ENCODE measurements around the gene USP17L30.
"Not testable (repeated sequence)": the region's sequence is repeated elsewhere in the genome, so short reads cannot be mapped to it uniquely, and the experiment has no call there.

The USP17L30 gene

GRCh38 chr4:9362829-9363228 lies at the start of gene USP17L30:
TSS of gene USP17L30 (plus strand) at chr4:9363129. CDS start at chr4:9363129, 0 bp downstream.
- not testable (repeated sequence) for DNase-seq

- DNase-seq: not testable (repeated sequence)
Measured at GRCh38 chr4:9324191-9324590, 38.7 kb upstream of the USP17L30 start.

DNA sequence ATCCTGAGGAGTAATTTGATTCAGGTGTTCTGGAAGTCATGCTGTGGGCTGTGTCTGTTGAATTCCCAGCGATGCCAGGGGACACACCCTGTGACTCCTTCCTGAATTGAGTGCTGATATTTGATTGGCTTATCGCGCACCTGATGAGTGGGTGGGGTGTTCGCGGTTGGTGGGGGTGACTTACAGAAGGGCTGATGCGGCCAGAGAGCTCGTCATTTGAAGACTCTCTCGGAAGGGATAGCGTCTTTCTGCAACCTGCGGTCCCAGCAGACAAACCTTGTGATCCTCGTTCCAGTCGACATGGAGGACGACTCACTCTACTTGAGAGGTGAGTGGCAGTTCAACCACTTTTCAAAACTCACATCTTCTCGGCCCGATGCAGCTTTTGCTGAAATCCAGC lies 38.1 kb upstream of the USP17L30 start, which contains the start of gene USP17L24:
TSS of gene USP17L24 (plus strand) at position 301 of the 400 bp plus-strand sequence. CDS start at position 301, 0 bp downstream.
- not testable (repeated sequence) for DNase-seq

DNA sequence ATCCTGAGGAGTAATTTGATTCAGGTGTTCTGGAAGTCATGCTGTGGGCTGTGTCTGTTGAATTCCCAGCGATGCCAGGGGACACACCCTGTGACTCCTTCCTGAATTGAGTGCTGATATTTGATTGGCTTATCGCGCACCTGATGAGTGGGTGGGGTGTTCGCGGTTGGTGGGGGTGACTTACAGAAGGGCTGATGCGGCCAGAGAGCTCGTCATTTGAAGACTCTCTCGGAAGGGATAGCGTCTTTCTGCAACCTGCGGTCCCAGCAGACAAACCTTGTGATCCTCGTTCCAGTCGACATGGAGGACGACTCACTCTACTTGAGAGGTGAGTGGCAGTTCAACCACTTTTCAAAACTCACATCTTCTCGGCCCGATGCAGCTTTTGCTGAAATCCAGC lies 33.3 kb upstream of the USP17L30 start, which contains the start of gene USP17L25:
TSS of gene USP17L25 (plus strand) at position 301 of the 400 bp plus-strand sequence. CDS start at position 301, 0 bp downstream.
- not testable (repeated sequence) for DNase-seq

DNA sequence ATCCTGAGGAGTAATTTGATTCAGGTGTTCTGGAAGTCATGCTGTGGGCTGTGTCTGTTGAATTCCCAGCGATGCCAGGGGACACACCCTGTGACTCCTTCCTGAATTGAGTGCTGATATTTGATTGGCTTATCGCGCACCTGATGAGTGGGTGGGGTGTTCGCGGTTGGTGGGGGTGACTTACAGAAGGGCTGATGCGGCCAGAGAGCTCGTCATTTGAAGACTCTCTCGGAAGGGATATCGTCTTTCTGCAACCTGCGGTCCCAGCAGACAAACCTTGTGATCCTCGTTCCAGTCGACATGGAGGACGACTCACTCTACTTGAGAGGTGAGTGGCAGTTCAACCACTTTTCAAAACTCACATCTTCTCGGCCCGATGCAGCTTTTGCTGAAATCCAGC lies 28.6 kb upstream of the USP17L30 start, which contains the start of gene USP17L26:
TSS of gene USP17L26 (plus strand) at position 301 of the 400 bp plus-strand sequence. CDS start at position 301, 0 bp downstream.
- not testable (repeated sequence) for DNase-seq

GRCh38 chr4:9339103-9339502 lies 23.8 kb upstream of the USP17L30 start, which contains the start of gene USP17L5:
TSS of gene USP17L5 (plus strand) at chr4:9339403. CDS start at chr4:9339403, 0 bp downstream.
- DNase-seq: not testable (repeated sequence)

DNA sequence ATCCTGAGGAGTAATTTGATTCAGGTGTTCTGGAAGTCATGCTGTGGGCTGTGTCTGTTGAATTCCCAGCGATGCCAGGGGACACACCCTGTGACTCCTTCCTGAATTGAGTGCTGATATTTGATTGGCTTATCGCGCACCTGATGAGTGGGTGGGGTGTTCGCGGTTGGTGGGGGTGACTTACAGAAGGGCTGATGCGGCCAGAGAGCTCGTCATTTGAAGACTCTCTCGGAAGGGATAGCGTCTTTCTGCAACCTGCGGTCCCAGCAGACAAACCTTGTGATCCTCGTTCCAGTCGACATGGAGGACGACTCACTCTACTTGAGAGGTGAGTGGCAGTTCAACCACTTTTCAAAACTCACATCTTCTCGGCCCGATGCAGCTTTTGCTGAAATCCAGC lies 19.1 kb upstream of the USP17L30 start, which contains the start of gene USP17L27:
TSS of gene USP17L27 (plus strand) at position 301 of the 400 bp plus-strand sequence. CDS start at position 301, 0 bp downstream.
- DNase-seq: not testable (repeated sequence)

- not testable (repeated sequence) for DNase-seq
Measured at GRCh38 chr4:9348593-9348992, 14.3 kb upstream of the USP17L30 start, which contains the start of gene USP17L28. TSS of gene USP17L28 (plus strand) at chr4:9348893. CDS start at chr4:9348893, 0 bp downstream.

DNA sequence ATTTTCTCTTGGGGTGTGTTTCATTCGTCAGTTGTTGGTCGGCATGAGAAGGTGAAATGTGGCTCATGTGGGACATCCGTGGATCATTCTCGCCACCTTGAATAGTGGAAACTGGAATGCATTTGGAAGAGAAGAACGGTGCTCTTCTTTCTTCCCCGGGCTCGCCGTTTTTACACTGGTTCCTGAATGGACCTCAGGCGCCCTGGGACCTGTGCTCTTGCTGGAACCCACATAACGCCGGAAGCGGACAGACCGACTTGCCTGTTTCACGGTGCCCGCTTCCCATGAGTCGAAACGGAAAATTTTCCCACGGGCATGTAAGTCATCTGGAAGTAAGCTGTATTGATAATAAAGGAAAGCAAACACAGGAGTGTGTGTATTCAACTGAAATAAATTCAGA lies 12.1 kb upstream of the USP17L30 start:
- DNase-seq: not testable (repeated sequence)

DNA sequence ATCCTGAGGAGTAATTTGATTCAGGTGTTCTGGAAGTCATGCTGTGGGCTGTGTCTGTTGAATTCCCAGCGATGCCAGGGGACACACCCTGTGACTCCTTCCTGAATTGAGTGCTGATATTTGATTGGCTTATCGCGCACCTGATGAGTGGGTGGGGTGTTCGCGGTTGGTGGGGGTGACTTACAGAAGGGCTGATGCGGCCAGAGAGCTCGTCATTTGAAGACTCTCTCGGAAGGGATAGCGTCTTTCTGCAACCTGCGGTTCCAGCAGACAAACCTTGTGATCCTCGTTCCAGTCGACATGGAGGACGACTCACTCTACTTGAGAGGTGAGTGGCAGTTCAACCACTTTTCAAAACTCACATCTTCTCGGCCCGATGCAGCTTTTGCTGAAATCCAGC lies 9.6 kb upstream of the USP17L30 start, which contains the start of gene USP17L29:
TSS of gene USP17L29 (plus strand) at position 301 of the 400 bp plus-strand sequence. CDS start at position 301, 0 bp downstream.
- not testable (repeated sequence) for DNase-seq

DNA sequence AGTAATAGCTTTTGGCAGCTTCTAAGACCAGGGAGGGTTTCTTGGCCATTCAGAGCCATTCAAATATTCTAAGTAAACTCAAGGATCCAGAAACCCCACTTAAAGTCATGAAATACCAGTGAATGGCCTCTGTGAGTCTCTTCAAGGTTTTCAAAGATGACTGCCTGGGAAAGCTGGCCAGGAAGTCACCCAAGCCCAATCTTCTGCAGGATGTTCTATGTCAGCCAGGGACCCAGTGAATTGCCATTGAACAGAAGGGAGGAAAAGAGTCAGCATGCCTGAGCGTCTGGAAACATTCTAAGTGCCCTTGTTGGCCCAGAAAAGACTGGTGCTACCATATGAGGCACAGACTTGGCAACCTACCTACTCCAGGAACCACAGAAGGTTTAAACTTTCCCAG lies 17.0 kb downstream of the USP17L30 start:
- not testable (repeated sequence) for DNase-seq

- not testable (repeated sequence) for DNase-seq
Measured at GRCh38 chr4:9381012-9381534, 18.1 kb downstream of the USP17L30 start.

GRCh38 chr4:9384126-9384525 lies 21.2 kb downstream of the USP17L30 start:
- DNase-seq: no peak

DNA sequence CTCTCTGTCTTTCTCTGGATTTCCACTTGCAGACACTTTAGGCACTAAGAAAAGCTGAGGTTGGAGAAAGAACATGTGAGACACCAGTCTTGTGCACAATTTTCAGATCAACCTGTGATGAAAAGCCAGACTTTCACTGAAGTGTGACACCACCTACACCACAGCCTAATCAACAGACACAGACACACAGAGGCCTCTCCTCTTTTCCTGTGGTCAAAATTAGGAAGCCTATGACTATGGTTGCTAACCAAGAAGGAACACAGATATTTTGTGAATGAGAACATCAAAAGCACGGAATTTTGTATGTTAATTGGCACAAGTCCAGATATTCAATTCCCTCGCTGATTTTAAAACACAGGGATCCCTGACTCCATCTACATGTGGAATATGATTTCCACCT lies 26.1 kb downstream of the USP17L30 start:
- not testable (repeated sequence) for DNase-seq

DNA sequence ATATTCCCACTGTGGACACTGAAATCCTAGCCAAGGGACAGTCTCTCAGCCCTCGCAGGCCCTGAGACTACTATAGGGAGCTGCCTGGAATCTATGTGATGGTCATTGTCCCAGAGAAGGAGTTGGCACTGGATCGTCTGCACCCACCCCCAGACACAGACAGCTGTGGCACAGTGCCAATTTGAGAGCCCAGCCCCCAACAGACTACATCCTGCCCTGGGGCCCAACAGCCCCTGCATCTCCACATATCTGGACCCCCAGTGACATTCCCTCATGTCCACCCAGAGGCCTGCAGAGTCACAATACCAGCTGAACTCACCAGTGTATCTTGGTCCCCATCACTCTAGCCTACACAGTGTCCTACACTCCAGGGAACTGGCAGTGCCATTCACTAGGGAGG lies 42.8 kb downstream of the USP17L30 start:
- not testable (repeated sequence) for DNase-seq

DNA sequence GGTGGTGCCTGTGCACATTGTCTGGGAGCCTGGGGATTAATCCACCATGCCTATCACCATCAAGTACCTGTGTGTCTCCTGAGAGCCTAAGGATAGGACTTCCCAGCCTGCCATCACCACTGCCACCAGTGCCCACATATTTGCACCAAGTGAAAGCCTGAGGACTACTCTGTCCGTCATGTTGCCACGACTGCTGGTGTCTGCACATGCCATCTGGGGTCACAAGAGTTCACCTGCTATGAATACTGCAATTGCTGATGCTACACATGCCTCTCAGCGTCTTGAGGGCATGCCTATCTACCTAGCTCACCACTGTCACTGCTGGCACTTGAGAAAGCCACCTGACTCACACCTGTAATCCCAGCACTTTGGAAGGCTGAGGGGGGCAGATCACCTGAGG lies 43.6 kb downstream of the USP17L30 start:
- DNase-seq: not testable (repeated sequence)

- DNase-seq: no peak
Measured at GRCh38 chr4:9409793-9410192, 46.9 kb downstream of the USP17L30 start.
